SK-N-SH (cell line): ENCODE data around the gene SULT1B1. TPM values are rescaled to one million over a fixed set of nuclear protein-coding genes. Genes with fewer than 3 reads are reported as not detected.
A peak's percentile ranks its signal among the peaks of the same experiment; 100 is the strongest.

ENCODE experiments used
- CTCF ChIA-PET: fragments of 300-600, 350-600 bp; formaldehyde crosslinking; extraction: SDS; loops from one replicate; lab custom pipeline; 2021; lab: Yijun Ruan, JAX
- POLR2A ChIA-PET: fragments of 350-600 bp; sonication (Branson Sonifier 250); formaldehyde crosslinking; extraction: SDS; loops from one replicate; lab custom pipeline; 2020; ENCODE audit warnings: antibody characterized with exemption, inconsistent platforms; lab: Yijun Ruan, JAX
- DNase-seq: peaks from one replicate; pipeline ENCODE4 v3.0.0; 2012
- H2AFZ ChIP-seq: fragments of 200-600 bp; sonication (generic); 2 replicates; pipeline ENCODE4 v1.8.1; 2016; ENCODE audit warnings: antibody characterized with exemption, mild to moderate bottlenecking, low read depth
- H3F3A ChIP-seq: fragments of 200-600 bp; sonication (generic); replicated peaks from 2 replicates; pipeline ENCODE3; 2016; ENCODE audit warnings: antibody characterized with exemption, mild to moderate bottlenecking; ENCODE audit not compliant: insufficient read depth
- H3K27ac ChIP-seq, 2 experiments: fragments of 200-500 bp in 1 of 2; fragments of 200-600 bp in 1 of 2; sonication (Bioruptor generic) in 1 of 2; sonication (generic), shearing (Covaris generic) in 1 of 2; 2 replicates each; pipeline versions ENCODE4 v1.5.1 to v1.6.1; 2014 to 2016; ENCODE audit warnings: low read depth in 2 of 2, inconsistent platforms in 1 of 2, low read length in 1 of 2, mild to moderate bottlenecking in 1 of 2, mixed read lengths in 1 of 2
- H3K27me3 ChIP-seq: fragments of 200-600 bp; sonication (generic), shearing (Covaris generic); 2 replicates; pipeline ENCODE4 v1.6.1; 2016; ENCODE audit warnings: mixed run types; ENCODE audit not compliant: insufficient read depth
- H3K36me3 ChIP-seq, 2 experiments: fragments of 200-500 bp in 1 of 2; fragments of 200-600 bp in 1 of 2; sonication (Bioruptor generic) in 1 of 2; sonication (generic) in 1 of 2; replicated peaks in 1 of 2; 2 replicates each; pipeline versions ENCODE3 to v1.5.1; 2014 to 2016; ENCODE audit warnings: low read length in 1 of 2, mild to moderate bottlenecking in 1 of 2; ENCODE audit not compliant: insufficient read depth in 2 of 2, control insufficient read depth in 1 of 2
- H3K4me1 ChIP-seq, 2 experiments: fragments of 200-500 bp in 1 of 2; fragments of 200-600 bp in 1 of 2; sonication (Bioruptor generic) in 1 of 2; sonication (generic), shearing (Covaris generic) in 1 of 2; 2 replicates each; pipeline versions ENCODE4 v1.5.1 to v1.6.1; 2014 to 2016; ENCODE audit warnings: low read depth in 1 of 2, low read length in 1 of 2, mixed run types in 1 of 2; ENCODE audit not compliant: insufficient read depth in 2 of 2, control insufficient read depth in 1 of 2
- H3K4me2 ChIP-seq: fragments of 200-600 bp; sonication (generic), shearing (Covaris generic); 2 replicates; pipeline ENCODE4 v1.6.1; 2017; ENCODE audit warnings: mixed run types
- H3K4me3 ChIP-seq, 2 experiments: fragments of 200-500 bp in 1 of 2; fragments of 200-600 bp in 1 of 2; sonication (Bioruptor generic) in 1 of 2; sonication (generic), shearing (Covaris generic) in 1 of 2; 2 replicates each; pipeline versions ENCODE4 v1.5.1 to v1.8.1; 2014 to 2016; ENCODE audit warnings: low read depth in 2 of 2, inconsistent platforms in 1 of 2, low read length in 1 of 2, mild to moderate bottlenecking in 1 of 2, mixed read lengths in 1 of 2, moderate library complexity in 1 of 2
- H3K79me2 ChIP-seq: fragments of 200-600 bp; sonication (generic); 2 replicates; pipeline ENCODE4 v1.8.1; 2017; ENCODE audit warnings: mild to moderate bottlenecking; ENCODE audit not compliant: insufficient read depth
- H3K9ac ChIP-seq: fragments of 200-600 bp; sonication (generic); 2 replicates; pipeline ENCODE4 v1.6.1; 2017; ENCODE audit warnings: mixed run types
- H3K9me2 ChIP-seq: fragments of 200-600 bp; sonication (generic); 2 replicates; pipeline ENCODE4 v1.6.1; 2017; ENCODE audit warnings: mixed run types
- H3K9me3 ChIP-seq: fragments of 200-600 bp; sonication (generic); 2 replicates; pipeline ENCODE4 v1.6.1; 2017; ENCODE audit warnings: mixed run types, mild to moderate bottlenecking, moderate library complexity
- H4K20me1 ChIP-seq: fragments of 200-600 bp; sonication (generic); 2 replicates; pipeline ENCODE4 v1.6.1; 2017; ENCODE audit warnings: mild to moderate bottlenecking, mixed run types; ENCODE audit not compliant: insufficient read depth
- CHD2 ChIP-seq: fragments of 150-350 bp; IDR thresholded peaks from 2 replicates; pipeline ENCODE4 v1.6.1; 2018; ENCODE audit warnings: low read length; ENCODE audit not compliant: partially characterized antibody
- CTCF ChIP-seq: fragments of 200-600 bp; sonication (generic); IDR thresholded peaks from 2 replicates; pipeline ENCODE4 v1.6.1; 2017; ENCODE audit warnings: antibody characterized with exemption, mild to moderate bottlenecking, moderate library complexity
- JUND ChIP-seq: IDR thresholded peaks from 2 replicates; pipeline ENCODE4 v1.4.0; 2012
- NFIC ChIP-seq: IDR thresholded peaks from 2 replicates; pipeline ENCODE4 v1.4.0; 2012; ENCODE audit warnings: borderline replicate concordance
- NRF1 ChIP-seq: IDR thresholded peaks from 2 replicates; pipeline ENCODE4 v1.6.1; 2012; ENCODE audit warnings: low read depth, mild to moderate bottlenecking, low read length
- RXRA ChIP-seq: IDR thresholded peaks from 2 replicates; pipeline ENCODE4 v1.4.0; 2012; ENCODE audit warnings: low read depth, mild to moderate bottlenecking, borderline replicate concordance
- ZBTB33 ChIP-seq: IDR thresholded peaks from 2 replicates; pipeline ENCODE4 v1.4.0; 2012; ENCODE audit warnings: low read depth, borderline replicate concordance
- WGBS: methylation state at CpG from one replicate; pipeline ENCODE4 v1.1.6; 2017; ENCODE audit warnings: low lambda C conversion rate; 5-methylcytosine and 5-hydroxymethylcytosine counted together
- polyA plus RNA-seq, 3 experiments: library from polyadenylated mRNA; depleted of rRNA; stranded (reverse); fragments of >200 nt; gene quantifications; 2 replicates each; pipeline ENCODE4 v1.2.3, GENCODE V29; 2012

Gene SULT1B1
- polyA plus RNA-seq, 1 of the 3 experiments (the other 2 are of a cell fraction): 14.7 TPM

- no peak for TF ChIP-seq NRF1
- TF ChIP-seq RXRA: no peak
- no peak for TF ChIP-seq CHD2
- TF ChIP-seq, all 33 proteins: peak for 0
Measured at GRCh38 chr4:69765751-69766150, 5.3 kb upstream of the SULT1B1 start (continued).

GRCh38 chr4:69764311-69764710 lies 3.9 kb upstream of the SULT1B1 start:
- Histone ChIP-seq H2AFZ (no peak overlapping the region), H3K4me2 (0 out of 2 replicates have a peak overlapping the region, but pooled peaks have one; percentile 5), H3K36me3 (no peaks in the 10 kb centered on the region), H3K27me3 (no peaks in the 10 kb centered on the region), H3K9ac (no peak overlapping the region), H3K4me3 (no peak overlapping the region), H3K4me1 (no peaks in the 10 kb centered on the region; a peak in 2 of 4 replicates), H3F3A (peaks cover 13% of the 10 kb centered on the region), H3K9me3 (no peaks in the 10 kb centered on the region), H3K79me2 (peaks cover 28% of the 10 kb centered on the region), H3K9me2 (no peaks in the 10 kb centered on the region)
- ChIA-PET POLR2A (no interaction called here), CTCF (no interaction called here)
- WGBS: 10% methylated on average over 1 of the region's 1 CpG
- no peak for DNase-seq
- TF ChIP-seq JUND (no peak), NFIC (peak; percentile 26; the same call in 1 of the 2 replicates)
- TF ChIP-seq, all 33 proteins: peak for 1
- H4K20me1 ChIP-seq: no peaks in the 10 kb centered on the region
- peak overlapping the region; percentile 59 to 62; a peak in 3 of 4 replicates for H3K27ac ChIP-seq

DNA sequence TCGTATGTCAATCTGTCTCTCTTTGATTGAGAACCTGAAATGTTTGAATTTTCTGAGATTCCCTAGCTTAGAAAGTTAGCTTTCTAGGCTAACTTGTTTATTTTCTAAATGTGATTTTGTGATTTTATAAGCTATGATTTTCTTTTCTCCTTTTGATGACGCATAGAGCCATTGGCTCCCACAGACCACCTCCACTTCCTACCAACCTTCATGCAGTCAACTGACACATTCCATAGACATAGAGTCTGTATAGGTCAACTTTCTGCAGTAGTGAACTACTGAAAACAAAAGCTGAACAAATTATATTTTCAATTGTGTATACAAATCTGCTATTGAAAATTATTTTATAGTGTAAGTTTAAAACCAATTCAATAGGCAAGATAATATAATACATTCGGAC lies 2.8 kb upstream of the SULT1B1 start:
- no peaks in the 10 kb centered on the region for H3K9me2 ChIP-seq
- H3K9me3 ChIP-seq: no peaks in the 10 kb centered on the region
- 0 out of 2 replicates have a peak overlapping the region, but pooled peaks have one; percentile 5 for H3K4me2 ChIP-seq
- CTCF ChIA-PET: no interaction called here
- no peaks in the 10 kb centered on the region for H3K36me3 ChIP-seq
- H2AFZ ChIP-seq: no peak overlapping the region
- H3K9ac ChIP-seq: no peak overlapping the region
- TF ChIP-seq CTCF (no peak), ZBTB33 (no peak)
- TF ChIP-seq, all 33 proteins: peak for 0
- DNase-seq: no peak
- POLR2A ChIA-PET: no interaction called here
- Histone ChIP-seq H3K79me2 (peaks cover 29% of the 10 kb centered on the region), H3K4me1 (peaks cover 0 to 5% of the 10 kb centered on the region in 2 experiments; a peak in 2 of 4 replicates), H3K27ac (peak overlapping the region; percentile 59 to 62; a peak in 3 of 4 replicates), H4K20me1 (no peaks in the 10 kb centered on the region), H3K4me3 (no peak overlapping the region), H3F3A (peaks cover 13% of the 10 kb centered on the region), H3K27me3 (no peaks in the 10 kb centered on the region)
- WGBS: 19% methylated on average over 3 of the region's 3 CpGs
